GM20000 (cell line): Measurements from ENCODE around the gene CFAP46.
"Not testable (repeated sequence)": the region's sequence is repeated elsewhere in the genome, so short reads cannot be mapped to it uniquely, and the experiment has no call there.

Source experiments
- DNase-seq: peaks from one replicate; pipeline ENCODE4 v3.0.0; 2012; ENCODE audit warnings: low spot score
- TF ChIP-seq, protein P1 (sequence below): IDR thresholded peaks from 2 replicates; pipeline ENCODE4 v1.5.1; 2012; ENCODE audit warnings: mild to moderate bottlenecking, control low read depth; ENCODE audit errors: extremely low read depth, missing control alignments

Gene CFAP46

DNA sequence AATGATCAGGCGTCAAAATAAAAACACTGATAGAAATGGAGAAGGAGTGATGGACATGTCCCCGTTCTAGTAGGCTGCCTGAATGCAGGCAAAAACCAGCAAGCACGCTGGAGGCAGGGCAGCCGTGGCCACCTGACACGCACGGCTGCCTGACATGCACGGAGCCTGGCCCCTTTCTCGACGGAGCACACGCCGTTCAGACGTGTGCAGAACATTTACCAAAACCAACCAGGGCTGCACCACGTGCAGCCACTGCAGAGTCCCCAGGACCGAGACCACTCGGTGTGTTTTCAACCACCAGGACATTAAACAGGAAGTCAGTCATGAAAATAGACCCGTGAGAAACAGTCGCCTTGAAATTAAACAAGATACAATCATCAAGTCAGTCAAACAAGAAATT is 94.5 kb downstream of the CFAP46 start:
- no peak for DNase-seq
- TF ChIP-seq, protein P1, sequence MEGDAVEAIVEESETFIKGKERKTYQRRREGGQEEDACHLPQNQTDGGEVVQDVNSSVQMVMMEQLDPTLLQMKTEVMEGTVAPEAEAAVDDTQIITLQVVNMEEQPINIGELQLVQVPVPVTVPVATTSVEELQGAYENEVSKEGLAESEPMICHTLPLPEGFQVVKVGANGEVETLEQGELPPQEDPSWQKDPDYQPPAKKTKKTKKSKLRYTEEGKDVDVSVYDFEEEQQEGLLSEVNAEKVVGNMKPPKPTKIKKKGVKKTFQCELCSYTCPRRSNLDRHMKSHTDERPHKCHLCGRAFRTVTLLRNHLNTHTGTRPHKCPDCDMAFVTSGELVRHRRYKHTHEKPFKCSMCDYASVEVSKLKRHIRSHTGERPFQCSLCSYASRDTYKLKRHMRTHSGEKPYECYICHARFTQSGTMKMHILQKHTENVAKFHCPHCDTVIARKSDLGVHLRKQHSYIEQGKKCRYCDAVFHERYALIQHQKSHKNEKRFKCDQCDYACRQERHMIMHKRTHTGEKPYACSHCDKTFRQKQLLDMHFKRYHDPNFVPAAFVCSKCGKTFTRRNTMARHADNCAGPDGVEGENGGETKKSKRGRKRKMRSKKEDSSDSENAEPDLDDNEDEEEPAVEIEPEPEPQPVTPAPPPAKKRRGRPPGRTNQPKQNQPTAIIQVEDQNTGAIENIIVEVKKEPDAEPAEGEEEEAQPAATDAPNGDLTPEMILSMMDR = no peak

DNA sequence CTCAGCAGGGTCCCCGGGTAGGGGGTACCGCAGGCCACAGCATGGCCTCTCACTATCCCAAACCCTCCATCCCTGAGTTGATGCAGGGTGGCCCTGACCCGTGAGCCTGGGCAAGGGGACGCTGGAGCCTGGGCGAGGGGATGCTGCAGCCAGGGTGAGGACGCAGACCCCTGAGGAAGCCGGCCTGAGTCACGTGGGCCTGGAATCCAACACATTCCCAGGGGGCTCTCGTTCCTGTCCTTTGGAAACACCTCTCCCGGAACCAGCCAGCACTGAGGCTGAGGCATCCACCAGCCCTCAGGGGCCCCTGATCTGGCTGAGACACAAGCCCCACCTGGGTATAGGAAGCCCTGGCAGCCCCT is 95.0 kb downstream of the CFAP46 start:
- TF ChIP-seq, protein P1 = no peak

DNA sequence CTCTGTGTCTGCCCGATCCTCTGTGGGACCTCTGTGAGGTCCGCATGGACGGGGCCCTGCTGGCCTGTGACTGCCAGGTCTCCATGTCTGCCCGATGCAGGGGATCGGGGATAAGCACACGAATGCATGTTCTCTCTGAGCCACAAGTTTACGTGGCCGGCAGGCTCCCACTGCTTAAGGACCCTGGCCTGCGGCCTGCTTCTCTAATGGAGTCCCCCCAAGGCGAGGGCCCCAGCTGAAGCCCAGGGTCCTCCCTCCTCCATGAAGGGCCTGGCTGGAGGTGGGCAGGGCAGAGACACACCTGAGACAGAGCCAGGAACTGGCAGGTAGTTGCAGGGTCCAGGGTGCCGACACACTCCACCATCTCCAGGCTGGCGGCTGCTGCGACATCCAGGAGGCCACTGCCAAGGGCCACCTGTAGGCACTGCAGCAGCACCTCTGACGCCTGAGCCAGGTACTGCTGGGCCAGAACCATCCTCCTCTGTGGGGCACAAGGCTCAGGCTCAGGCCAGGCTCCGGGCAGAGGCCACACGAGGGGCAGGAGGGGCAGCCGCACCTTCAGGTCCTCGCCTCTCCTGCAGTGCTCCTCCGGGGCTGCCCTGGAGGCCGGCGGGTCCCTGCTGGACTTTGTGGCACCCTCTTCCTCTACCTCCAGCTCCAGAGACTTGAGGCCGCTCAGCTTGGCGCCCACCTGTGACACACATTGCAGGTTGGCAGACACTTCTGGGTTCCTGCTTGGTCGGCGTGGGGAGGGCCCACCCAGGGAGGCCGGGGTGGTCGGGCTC is 95.5 kb downstream of the CFAP46 start:
- TF ChIP-seq, protein P1 = no peak
- DNase-seq = no peak

More for the DNA sequence above, 95.0 kb downstream of the CFAP46 start:
- DNase-seq = no peak

DNA sequence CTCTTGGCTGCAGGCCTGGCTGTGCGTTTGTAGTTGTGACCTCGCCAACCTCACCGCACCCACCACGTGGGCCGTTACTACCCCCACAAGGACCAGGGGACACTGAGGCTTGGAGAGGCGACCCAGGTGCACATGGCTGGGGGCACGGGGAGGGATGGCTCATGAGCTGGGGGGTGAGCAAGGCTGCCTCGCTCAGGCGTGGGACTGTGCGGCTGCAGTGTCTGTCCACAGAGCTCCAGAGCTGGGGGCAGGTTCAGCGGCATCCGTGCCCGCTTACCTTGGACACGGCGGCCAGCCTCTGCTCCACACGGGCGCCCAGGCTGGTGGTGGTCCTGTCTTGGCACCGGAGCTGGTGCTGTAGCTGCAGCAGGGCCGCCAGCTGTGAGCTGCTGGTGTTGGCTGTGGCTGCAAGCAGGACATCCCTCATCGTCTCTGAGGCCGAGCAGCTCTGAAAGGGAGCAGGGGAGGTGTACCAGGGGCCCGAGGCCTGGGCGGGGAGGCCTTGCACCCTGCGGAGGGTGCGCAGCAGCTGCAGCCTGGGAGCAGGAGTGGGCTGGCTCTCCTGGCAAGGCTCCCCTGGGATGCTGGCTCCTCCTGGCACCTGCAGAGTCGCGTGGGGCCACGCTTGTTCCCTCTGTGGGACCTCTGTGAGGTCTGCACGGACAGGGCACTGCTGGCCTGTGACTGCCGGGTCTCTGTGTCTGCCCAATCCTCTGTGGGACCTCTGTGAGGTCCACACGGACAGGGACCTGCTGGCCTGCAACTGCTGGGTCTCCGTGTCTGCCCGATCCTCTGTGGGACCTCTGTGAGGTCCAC is 96.4 kb downstream of the CFAP46 start:
- TF ChIP-seq, protein P1 = no peak
- DNase-seq = no peak

DNA sequence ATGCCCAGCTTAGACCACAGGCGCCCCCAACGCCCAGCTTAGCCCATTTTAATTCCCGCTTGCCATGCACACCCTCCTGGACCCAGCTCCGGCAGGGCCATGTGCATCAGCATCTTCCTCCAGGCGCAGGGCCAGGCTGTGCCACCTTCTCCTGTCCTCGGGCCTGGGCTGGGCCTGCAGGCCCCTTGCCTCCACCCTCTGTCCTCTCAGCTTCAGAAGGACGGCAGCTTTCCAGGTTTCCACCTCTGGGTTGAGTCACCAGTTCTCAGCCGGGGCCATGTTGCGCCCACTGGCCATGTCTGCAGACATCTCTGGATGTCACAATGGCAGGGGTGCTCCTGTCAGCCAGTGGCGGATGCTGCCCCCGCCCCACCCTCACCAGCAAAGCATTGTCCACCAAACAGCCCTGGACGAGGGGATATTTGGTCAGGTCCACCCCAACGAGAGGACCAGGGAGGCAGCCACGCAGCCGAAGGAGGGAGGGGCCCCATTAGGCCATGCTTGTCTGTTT is 97.3 kb downstream of the CFAP46 start:
- TF ChIP-seq, protein P1 = no peak

DNA sequence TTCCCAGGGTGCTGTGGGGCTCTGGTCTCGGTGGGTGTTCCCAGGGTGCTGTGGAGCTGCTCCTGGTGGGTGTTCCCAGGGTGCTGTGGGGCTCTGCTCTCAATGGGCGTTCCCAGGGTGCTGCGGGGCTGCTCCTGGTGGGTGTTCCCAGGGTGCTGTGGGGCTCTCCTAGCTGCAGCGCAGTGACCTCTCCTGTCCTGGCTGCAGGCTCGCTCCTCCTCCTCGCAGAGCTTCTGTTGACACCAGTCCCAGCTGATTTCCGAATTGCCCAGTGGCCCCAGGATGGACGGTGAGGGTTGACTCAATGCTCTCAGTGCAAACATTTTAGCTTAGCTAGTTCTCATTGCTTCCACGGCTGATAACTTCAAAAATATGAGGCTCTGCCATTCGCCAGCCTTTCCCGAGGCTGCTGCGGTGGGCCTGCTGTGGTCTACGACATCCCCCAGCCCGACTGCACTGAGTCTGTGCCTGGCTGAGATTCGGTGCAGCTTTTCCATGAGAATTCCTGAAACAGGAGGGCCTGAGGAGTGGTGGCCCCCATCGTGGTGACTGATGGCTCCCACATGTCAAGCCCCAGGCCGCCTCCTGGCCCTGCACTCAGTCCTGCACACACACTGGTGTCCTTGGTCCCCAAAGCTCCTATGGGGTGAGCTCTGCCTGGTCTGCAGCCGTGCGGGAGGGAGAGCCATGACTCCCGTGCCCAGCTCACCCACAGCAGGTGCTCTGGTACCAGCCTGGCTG is 98.1 kb downstream of the CFAP46 start:
- TF ChIP-seq, protein P1 = no peak
- no peak for DNase-seq

More for the DNA sequence above, 97.3 kb downstream of the CFAP46 start:
- no peak for DNase-seq

DNA sequence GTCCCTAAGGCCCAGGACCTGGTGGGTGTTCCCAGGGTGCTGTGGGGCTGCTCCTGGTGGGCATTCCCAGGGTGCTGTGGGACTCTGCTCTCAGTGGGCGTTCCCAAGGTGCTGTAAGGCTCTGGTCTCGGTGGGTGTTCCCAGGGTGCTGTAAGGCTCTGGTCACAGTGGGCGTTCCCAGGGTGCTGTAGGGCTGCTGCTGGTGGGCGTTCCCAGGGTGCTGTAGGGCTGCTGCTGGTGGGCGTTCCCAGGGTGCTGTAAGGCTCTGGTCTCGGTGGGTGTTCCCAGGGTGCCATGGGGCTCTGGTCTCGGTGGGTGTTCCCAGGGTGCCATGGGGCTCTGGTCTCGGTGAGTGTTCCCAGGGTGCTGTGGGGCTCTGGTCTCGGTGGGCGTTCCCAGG is 99.1 kb downstream of the CFAP46 start:
- not testable (repeated sequence) for DNase-seq
